GM21619 (cell line): ENCODE data around the gene SYT6.

Experiments
- ATAC-seq: cut with Tn5 transposase; IDR thresholded peaks from one replicate; pipeline ENCODE4 v1.9.1; 2021; ENCODE audit not compliant: unreplicated experiment

The SYT6 gene

DNA sequence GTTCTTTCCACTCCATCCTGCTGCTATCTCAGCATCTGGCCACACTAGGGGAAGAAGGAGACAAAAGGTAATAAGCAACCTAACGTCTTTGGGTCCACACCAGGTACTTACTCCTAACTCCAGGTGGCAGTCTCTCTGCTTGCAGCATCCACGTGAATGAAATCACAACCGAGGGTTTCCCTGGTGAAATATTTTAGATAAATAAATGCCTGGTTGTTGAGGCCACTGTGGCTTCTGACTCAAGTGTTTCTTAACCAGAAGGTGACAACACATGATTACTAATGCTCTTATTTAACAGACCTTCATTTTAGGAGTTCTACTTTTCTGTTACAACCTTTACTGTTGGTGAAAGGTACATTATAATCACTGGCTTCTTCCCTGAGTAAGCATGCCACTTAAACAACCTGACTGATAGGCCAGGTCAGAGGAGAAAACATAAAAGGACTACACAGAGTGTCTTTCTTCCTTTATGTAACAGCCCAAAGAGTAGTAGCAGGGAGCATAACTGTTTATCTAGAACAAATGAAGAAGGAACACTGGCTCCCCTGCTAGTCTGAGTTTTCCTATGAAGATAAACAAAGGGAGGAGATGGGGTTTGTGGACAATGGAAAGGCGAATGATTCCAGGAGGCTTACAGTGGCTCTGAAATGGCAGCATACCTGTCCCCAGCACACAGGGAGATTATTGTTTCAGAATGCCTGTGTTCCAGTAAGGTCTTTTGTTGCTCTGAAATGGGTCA, 59.9 kb downstream of the SYT6 start:
- ATAC-seq, result no peak

DNA sequence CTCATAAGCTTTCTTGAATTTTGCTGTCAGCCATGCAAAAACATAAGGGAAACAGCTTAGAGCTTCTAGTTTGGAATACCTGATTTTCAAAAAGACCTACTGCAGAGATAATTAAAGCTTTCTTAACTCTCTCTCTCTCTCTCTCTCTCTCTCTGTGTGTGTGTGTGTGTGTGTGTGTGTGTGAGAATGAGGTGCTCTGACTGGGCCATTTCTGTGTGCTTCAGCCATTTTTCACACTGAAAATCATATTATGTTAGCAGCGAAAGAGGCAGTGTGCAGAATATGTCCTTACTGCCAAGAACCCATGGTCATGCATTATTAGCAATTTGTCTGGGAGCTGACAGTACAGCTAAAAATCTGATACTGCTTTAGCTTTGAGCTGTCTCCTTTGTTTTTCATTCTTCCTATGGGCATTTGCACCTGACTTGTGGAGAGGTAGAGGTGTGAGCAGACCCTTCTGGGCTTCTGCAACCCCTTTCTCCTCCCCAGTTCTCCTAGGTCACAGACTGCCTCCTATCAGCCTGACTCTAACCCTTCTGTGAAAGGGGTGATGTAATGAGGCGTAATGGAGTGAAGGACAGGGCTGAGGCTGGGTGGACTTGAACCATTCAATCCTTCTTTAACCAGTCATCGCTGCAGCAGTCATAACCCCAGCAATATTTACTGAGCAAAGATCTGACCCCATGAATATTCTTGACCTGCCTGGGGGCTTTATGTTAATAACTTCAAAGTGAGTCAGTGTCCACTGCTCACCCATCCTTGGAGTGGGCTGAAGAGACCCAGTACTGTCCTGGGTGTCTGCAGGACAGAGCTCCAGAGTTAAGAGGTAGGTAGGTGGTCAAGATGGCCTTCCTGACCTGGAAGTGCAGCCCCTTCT, 61.2 kb downstream of the SYT6 start:
- ATAC-seq, result no peak

DNA sequence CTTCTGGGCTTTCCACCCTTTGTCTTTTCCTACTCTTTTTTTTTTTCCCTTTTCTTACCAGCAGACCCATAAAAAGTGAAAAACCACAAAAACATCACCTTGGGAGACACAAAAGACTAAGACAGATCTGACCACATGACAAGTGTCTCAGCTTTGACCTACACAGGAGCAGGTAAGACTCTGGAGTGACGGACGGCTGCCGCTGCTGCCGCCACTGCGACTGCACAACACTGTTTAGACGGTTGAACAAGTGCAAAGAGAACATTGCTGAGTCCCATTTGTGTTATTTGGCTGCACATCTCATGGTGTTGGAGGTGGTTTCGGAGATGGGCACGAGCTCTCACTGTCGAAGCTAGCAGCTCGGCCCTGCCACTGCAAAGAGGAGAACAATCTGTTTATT, 62.0 kb downstream of the SYT6 start:
- ATAC-seq, result no peak

DNA sequence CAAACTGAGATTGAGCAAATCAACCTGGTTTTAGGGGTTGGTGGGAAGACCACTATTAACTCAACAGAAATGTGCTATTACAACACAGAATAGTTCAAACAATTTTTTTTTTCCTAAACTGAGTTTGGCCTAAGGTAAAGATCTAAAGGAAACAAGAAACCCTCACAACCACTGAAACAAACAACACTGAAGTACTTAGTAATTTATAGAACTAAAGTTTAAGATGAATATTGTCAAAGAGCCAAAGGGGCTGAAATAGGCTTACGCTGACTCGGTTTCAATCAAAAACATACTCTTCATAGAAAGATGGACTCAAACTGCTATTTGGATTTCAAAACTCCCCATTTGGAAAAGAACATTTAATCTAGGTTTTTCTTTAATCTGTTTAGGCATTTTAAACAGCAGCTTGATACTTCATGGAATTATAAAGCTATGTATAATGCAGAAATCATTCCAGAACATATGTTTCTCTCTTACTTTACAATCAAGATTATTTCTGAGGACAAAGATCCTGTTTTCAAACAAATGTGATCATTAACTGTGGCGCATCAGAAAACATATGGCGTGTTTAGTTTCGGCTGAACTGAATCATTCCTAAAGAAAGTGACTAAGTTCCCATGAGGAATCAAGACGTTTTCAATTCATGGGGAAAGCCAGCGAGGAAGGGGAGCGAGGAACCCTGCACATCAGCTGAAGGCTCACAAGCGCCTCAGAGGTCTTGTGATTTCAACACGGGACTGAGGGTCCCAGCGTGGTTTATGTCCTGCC, 62.7 kb downstream of the SYT6 start:
- ATAC-seq, result no peak

DNA sequence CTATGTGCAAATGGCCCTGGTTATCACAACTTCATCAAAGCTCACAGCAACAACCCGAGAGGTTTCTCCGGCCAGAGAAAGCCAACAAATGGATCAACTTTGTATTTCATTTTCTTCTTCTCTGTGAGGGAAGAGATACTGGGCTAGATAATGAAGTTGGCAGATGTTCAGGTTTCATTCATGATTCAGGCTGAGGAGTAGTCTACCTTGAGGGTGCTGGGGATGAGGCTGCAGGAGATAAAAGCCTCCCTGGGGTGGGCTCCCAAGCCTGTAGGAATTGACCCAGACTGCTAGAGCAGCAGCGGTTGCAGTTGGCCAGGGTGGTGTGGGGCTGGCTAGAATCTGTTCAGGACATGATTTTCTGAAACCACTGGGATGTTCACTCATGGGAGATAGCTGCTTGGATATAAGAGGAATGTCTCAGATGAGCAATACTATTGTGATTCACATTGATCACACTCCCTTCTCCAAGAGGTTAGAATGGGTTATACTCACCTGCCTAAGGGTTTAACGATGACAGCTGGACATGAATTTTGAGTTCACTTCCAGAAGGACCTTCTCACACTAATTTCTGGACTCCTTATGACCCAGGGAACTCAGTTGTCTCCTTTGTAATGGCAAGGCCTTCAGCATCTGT, 64.0 kb downstream of the SYT6 start:
- no peak for ATAC-seq

DNA sequence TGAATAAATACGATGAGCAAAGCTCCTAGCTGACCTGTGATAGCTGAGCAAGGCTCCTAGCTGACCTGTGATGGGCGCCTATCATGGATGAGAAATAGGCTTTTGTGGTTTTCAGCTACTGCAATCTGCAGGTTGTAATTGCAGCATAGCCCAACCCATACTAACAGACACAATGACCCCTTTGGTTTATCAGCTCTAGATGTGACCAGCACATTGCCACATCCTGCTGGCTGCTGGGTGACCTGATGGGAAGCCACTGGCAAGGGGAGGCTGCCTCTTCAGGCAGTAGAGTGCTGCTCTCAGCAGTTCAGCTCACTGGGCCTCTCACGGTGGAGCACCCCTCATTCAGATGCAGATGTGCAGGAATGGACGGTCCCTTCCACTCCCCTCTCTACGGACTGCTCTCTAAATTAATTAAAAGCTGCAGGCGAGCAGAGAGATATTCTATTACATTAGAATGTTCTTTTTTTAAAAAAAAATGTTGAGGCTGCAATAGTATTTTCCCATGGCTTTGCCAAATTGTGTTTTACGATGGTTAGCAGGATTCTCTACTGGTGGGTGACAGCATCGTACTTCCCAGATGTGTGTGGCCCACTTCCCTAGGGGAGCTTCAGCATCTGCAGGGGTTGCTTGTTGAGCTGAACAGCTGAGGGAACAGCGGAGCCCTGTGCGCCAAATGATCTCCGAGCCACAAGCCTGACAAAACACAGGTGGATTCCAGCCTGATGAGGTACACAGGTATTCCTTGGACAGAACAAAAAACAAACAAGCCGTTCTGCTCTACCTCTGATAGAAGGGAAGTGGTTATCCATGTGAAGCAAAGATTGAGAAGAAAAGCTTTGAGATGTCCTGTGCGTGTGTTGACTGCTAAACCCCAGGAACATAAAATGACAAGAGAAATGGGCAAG, 65.0 kb downstream of the SYT6 start:
- ATAC-seq, result no peak

DNA sequence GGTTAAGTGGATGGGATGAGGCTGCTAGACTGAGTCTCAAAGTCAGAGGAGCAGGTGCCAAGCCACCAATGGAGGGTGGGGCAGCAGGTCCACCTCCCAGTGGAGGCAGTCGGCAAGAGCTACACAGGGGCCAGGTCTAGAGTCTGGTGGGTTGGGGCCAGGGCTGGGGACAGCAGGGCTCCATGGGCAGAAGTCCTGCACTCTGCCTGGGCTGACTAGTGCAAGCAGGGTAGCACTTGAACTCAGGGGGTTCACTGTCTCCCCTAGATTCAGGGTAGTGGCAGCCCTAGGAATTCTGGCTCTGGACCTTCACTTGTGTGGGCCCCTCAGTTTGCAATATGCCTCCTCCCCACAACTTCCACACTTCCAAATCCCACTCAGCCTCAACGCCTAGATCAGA, 66.2 kb downstream of the SYT6 start:
- no peak for ATAC-seq

DNA sequence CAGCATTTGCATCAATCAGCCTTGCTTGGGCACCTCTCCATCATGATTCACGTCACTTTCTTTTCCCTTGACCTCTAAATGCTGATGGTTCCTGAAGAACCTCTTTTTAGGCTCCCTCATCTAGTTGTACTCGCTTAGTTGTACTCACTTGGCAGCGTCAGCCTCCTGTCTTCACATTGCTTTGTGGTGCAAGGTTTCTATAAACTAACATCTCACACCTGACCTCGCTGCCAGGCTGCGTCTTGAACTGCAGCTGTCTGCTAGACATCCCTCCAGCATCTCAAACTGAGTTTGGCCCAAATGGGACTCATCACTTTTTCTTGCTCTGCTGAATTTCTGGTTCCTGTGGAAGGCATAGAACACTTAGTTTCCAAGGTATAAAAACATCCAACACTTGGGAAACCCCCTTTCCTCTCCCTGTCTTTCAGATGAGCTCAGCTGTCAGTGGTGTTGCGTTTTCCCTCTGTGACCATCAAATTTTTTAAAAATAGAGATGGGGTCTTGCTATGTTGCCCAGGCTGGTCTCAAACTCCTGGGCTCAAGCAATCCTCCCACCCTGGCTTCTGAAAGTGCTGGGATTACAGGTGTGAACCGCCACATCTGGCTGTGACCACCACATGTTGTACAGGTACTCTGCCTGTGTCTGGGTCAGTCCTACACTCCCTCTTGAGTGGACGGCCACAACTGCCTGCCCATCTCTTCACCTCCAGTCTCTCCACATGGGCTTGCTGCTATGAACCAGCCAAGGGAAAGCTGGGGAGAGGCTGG, 66.9 kb downstream of the SYT6 start:
- ATAC-seq, result no peak

DNA sequence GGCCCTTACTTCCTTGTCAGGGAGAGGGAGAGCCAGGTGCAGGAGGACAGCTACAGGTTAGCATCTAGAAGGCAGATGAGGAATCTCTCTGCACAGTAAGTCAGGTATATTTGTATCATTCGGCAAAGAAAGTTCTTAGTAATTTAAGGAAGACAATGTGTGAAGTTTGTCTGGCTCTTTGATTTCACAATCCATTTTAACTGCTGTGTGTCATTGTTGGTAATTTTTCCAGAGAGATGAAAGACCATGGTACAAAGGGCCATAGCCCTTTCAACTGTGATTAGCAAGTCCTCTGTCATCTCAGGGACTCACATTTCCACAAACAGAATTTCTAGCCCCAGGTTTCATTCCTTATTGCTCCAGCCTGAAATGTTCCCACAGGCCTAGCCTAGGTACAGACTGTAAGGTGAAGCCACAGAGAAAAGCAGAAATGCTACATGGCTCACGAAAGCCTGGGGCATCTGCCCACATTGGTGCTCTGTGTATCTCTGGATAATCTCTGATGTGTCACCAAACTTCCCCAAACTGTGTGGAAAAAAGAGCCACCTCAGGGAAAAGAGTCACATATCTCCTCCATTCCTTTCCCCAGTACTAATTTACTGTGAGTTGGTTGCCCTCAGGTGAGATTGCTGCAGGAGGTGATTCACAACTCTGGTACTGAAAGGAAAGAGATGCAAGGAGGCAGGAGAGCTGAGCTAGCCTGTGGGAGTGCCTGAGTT, 70.6 kb downstream of the SYT6 start:
- no peak for ATAC-seq

DNA sequence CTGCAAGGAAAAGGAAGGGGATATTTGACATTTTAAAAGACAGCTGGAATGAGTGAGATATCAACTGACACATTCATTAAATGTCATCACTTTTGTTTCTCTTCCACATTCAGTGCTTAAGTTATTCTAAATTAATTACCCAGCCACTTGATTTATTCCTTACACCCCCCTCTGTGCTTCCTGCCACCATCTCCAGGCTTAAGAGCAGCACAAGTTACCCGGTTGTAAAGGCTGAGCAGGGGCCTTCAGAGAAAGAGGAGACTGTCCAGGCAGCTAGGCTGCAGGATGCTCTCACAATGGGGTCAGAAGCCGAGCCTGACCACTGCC, 71.4 kb downstream of the SYT6 start:
- no peak for ATAC-seq

DNA sequence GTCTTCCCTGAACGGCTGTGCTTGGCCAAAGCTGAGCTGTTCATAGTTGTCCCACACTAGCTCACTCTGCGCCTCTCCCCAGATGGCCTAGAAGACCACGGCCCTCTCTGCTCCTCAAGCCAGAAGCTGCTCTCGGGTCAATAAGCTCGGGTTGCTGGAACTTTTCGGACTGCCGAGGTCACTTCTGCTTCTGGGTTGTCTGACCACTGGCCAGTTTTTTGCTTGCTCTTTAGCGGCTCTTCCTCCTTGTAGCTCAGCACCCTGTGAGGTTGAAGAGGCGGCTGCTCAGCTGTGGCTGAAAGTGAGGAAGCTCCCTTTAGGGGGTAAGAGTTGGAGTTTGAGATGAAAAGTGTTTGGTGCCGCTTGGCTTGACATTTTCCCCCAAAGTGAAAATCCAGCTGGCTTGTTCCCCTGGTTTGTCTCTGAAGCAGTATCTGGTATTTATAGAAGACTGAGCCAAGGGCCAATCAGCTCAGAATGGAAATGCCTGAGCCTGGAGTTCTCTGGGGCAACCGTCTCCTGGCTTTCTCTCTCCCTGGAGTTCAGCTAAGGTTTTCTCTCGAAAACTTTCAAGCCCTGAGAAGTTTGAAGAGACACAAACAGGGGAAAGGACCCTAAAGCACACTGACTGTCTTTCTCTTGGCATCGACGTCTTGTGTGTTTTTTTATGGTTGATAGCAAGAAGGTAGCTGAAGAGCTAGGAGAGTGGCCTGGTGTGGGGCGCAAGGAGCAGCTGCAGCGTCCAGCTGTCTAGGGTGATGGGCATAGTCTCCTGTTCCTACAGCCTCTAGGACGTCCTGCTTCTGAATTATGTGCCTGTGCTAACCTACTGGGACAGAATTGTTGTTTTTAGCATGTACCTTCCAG, 72.0 kb downstream of the SYT6 start:
- ATAC-seq, result no peak

DNA sequence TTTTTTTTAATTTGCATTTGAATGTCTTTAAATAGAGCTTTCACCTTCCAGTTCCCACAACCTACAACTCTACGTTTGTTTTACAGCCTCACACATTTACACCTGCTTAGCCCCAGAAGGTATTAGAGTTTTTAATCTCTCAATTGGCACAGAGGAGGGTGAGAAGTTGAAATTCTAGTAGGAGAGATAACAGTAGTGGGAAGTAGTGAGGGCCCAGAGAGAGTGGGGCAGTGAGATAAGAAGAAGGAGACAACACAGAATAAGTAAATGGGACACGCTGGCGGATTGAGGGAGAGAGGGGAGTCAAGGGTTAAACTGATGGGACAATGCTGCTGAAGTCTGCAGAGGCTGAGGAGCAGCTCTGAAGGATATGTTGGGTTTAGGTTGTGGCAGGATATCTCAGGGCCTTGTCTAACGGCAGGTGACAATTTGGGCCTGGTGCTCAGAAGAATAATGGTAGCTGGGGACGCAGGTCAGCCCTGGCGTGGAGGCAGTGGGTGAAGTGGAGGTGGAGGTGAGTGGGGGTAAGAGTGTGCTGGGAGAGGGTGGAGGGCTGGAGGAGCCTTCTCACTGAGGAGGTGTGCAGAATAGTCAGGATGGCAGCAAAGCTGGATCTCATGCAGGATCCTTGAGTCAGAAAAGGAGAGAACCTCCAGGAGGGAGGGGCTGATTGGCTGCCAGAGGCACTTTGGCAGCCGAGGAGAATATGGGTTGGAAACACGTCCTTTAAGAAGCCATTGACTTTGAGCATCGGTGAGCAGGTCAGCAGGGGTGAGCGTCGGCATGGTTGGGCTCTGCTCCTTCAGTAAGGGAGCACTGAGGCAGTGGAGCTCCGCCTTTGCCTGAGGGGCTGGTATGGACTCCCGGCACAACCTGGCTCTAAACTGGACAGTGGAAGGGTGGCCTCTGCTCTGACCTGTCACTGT, 72.9 kb downstream of the SYT6 start:
- no peak for ATAC-seq

DNA sequence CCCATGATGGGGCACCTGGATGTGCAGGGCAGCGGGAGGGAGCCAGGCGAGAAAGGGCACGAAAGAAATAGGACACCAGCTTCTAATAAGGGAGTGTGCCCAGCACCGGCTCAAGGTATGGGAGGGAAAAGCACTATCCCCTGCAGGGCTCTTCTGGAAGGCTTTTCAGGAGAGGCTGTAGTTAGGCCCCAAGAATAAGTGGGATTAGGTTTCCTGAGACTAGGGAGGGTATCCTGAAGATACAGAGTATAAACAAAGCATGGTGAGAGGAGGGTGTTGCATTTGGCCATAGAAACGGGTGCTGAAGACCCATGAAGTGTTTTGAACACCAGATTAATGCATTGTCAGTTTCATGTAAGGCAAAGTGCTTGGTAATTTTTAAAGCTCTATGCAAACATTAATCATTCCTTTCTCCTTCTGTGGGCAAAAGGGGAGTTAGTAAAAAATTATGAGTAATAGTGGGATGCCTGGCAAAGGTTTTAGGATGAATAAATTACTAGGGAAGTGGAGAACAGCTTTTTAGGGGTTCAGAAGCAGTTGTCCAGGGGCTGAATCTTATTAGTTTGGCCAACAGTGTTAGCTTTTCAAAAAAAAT, 74.0 kb downstream of the SYT6 start:
- ATAC-seq, result no peak

DNA sequence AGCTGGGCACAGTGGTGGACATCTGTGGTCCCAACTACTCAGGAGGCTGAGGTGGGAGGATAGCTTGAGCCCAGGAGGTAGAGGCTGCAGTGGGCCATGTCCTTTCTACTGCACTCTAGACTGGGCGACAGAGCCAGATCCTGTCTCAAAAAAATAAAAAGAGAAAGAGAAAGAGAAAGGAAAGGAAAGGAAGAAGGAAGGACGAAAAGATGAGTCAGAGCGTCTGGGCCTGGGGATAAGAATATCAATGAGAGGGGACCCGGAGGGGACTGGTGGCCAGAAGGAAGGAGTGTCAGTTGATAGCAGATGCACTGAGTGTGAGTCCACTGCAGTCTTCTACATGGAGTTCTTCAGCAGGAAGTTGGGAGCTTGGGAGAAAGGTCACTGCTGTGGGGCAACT, 75.6 kb downstream of the SYT6 start:
- no peak for ATAC-seq

DNA sequence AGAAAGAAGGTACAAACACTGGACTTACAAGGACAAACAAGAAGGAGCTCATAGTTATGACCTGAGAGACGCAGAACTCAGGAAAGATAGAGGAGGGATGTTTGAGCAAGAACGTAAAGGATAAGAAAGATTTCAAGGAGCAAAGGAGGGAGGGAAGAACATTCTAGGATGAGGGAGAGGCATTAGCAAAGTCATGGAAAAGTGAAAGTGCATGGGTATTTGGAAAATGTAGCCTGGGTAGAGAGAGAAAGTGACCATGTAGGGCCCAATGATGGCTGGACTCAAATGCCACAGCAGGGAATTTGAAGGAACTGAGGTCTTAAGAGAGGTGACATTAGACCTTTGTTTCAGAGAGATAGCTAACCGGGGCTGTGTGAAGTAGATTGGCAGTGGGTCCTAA, 76.5 kb downstream of the SYT6 start:
- no peak for ATAC-seq

DNA sequence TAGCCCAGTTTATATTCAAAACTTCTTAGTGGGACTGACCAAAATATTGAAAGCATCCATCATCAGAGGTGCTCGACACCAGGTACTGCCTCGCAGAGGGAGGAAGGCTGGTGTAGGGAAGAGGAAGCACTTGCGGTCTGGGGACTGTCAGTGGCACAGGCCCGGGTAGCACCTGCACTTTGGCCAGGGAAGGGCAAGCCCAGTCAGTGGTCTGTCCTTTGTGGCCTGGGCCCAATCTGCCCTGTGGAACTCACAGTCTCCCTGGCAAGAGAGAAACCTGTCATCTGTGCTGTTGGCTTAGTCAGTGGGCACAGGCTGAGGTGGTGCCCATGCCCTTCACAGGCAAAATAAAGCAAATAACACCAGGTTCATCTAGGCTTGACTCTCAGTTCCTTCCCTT, 77.4 kb downstream of the SYT6 start:
- no peak for ATAC-seq
